Thyroid gland (tissue), 4 donors: ENCODE measurements around the gene GLRX.

Experiments used
- CTCF ChIP-seq, 6 experiments: fragments of 200-600 bp in 3 of 6; fragments of 450-650 bp in 3 of 6; sonication (generic) in 3 of 6; IDR thresholded peaks; one replicate each; pipeline ENCODE4 v1.5.1; 2016 to 2019; ENCODE audit warnings: antibody characterized with exemption in 6 of 6, mild to moderate bottlenecking in 2 of 6, inconsistent platforms in 1 of 6, moderate library complexity in 1 of 6
- POLR2A ChIP-seq, 2 donors: fragments of 450-650 bp; IDR thresholded peaks; one replicate each; pipeline ENCODE4 v1.6.1; 2017; ENCODE audit warnings: antibody characterized with exemption in 2 of 2, mild to moderate bottlenecking in 2 of 2, moderate library complexity in 1 of 2

- TF ChIP-seq CTCF (IDR thresholded peaks at IDR 0.05) (no peak), POLR2A (IDR thresholded peaks at IDR 0.05) (no peak)
Measured at GRCh38 chr5:95763941-95764340, 58.6 kb downstream of the GLRX start.
